ENCODE measurements around the gene ANK3. TPM values are rescaled to one million over a fixed set of nuclear protein-coding genes. Genes with fewer than 3 reads are reported as not detected.

Gene ANK3
- total RNA-seq, 2 donors from 2014 or later = 65.0 to 79.5 TPM

GRCh38 chr10:60352105-60352504, 37.6 kb downstream of the ANK3 start:
- no peaks in the 10 kb centered on the region for H3K36me3 Mint-ChIP-seq (ENCODE audit: low read depth)
- H3K9ac ChIP-seq (ENCODE audit: extremely low read depth, low read length, poor library complexity, severe bottlenecking) = no peak overlapping the region
- no peaks in the 10 kb centered on the region for H3K9me3 ChIP-seq (ENCODE audit: control insufficient read depth, low read length)
- H3K27ac ChIP-seq (ENCODE audit: low read depth, low read length) = no peak overlapping the region
- no peak for TF ChIP-seq CTCF (conservative IDR thresholded peaks at IDR 0.05)
- H3K4me3 Mint-ChIP-seq = no peak overlapping the region
- no peaks in the 10 kb centered on the region for H3K27me3 ChIP-seq (ENCODE audit: control insufficient read depth, insufficient read depth, low read length, poor library complexity, severe bottlenecking)
- no peaks in the 10 kb centered on the region for H3K27me3 Mint-ChIP-seq (ENCODE audit: insufficient read depth)
- H3K27ac Mint-ChIP-seq = no peak overlapping the region
- 87 to 95% methylated on average over 3 to 5 of the region's 5 CpGs for WGBS, 2 experiments (ENCODE audit: insufficient coverage in 1 of 2, insufficient read length in 1 of 2)
- no peak for DNase-seq
- H3K9me3 Mint-ChIP-seq = no peaks in the 10 kb centered on the region
- H3K4me1 Mint-ChIP-seq = peaks cover 53% of the 10 kb centered on the region
- peaks cover 8% of the 10 kb centered on the region for H3K4me1 ChIP-seq (ENCODE audit: control insufficient read depth, insufficient read depth, low read length)
- H3K4me3 ChIP-seq (ENCODE audit: low read length) = no peak overlapping the region
- no peaks in the 10 kb centered on the region for H3K36me3 ChIP-seq (ENCODE audit: control insufficient read depth, insufficient read depth, low read length)

- 86 to 100% methylated on average over 2 to 4 of the region's 4 CpGs for WGBS, 2 experiments (ENCODE audit: insufficient coverage in 1 of 2, insufficient read length in 1 of 2)
- H3K4me1 Mint-ChIP-seq = peaks cover 56% of the 10 kb centered on the region
- H3K27ac Mint-ChIP-seq = no peak overlapping the region
- no peak for TF ChIP-seq CTCF (conservative IDR thresholded peaks at IDR 0.05)
- no peaks in the 10 kb centered on the region for H3K27me3 Mint-ChIP-seq (ENCODE audit: insufficient read depth)
- Histone ChIP-seq H3K9me3 (ENCODE audit: control insufficient read depth, low read length) (no peaks in the 10 kb centered on the region), H3K36me3 (ENCODE audit: control insufficient read depth, insufficient read depth, low read length) (no peaks in the 10 kb centered on the region), H3K9ac (ENCODE audit: extremely low read depth, low read length, poor library complexity, severe bottlenecking) (no peak overlapping the region), H3K27ac (ENCODE audit: low read depth, low read length) (no peak overlapping the region), H3K4me1 (ENCODE audit: control insufficient read depth, insufficient read depth, low read length) (peaks cover 8% of the 10 kb centered on the region), H3K27me3 (ENCODE audit: control insufficient read depth, insufficient read depth, low read length, poor library complexity, severe bottlenecking) (no peaks in the 10 kb centered on the region), H3K4me3 (ENCODE audit: low read length) (no peak overlapping the region)
- no peaks in the 10 kb centered on the region for H3K9me3 Mint-ChIP-seq
- no peak for DNase-seq
- H3K4me3 Mint-ChIP-seq = no peak overlapping the region
- H3K36me3 Mint-ChIP-seq (ENCODE audit: low read depth) = no peaks in the 10 kb centered on the region
Observed at GRCh38 chr10:60351191-60351853, 38.4 kb downstream of the ANK3 start.

GRCh38 chr10:60350400-60350799, 39.3 kb downstream of the ANK3 start:
- WGBS, 2 experiments (ENCODE audit: insufficient coverage in 1 of 2, insufficient read length in 1 of 2) = 87 to 100% methylated on average over 1 to 2 of the region's 2 CpGs
- no peaks in the 10 kb centered on the region for H3K9me3 Mint-ChIP-seq
- no peak overlapping the region for H3K27ac Mint-ChIP-seq
- H3K27ac ChIP-seq (ENCODE audit: low read depth, low read length) = no peak overlapping the region
- H3K9ac ChIP-seq (ENCODE audit: extremely low read depth, low read length, poor library complexity, severe bottlenecking) = no peak overlapping the region
- no peaks in the 10 kb centered on the region for H3K36me3 ChIP-seq (ENCODE audit: control insufficient read depth, insufficient read depth, low read length)
- no peaks in the 10 kb centered on the region for H3K36me3 Mint-ChIP-seq (ENCODE audit: low read depth)
- no peak for DNase-seq
- peaks cover 51% of the 10 kb centered on the region for H3K4me1 Mint-ChIP-seq
- no peaks in the 10 kb centered on the region for H3K9me3 ChIP-seq (ENCODE audit: control insufficient read depth, low read length)
- H3K4me3 ChIP-seq (ENCODE audit: low read length) = no peak overlapping the region
- no peaks in the 10 kb centered on the region for H3K27me3 ChIP-seq (ENCODE audit: control insufficient read depth, insufficient read depth, low read length, poor library complexity, severe bottlenecking)
- no peak overlapping the region for H3K4me3 Mint-ChIP-seq
- peaks cover 8% of the 10 kb centered on the region for H3K4me1 ChIP-seq (ENCODE audit: control insufficient read depth, insufficient read depth, low read length)
- H3K27me3 Mint-ChIP-seq (ENCODE audit: insufficient read depth) = no peaks in the 10 kb centered on the region
- no peak for TF ChIP-seq CTCF (conservative IDR thresholded peaks at IDR 0.05)
